Right lobe of liver (tissue), 4 donors: ENCODE results near the gene ATP11C.

Experiments used
- CTCF ChIP-seq, 4 donors: fragments of 200-600 bp in 3 of 4; fragments of 450-650 bp in 1 of 4; IDR thresholded peaks; one replicate each; pipeline versions ENCODE4 v1.5.1 to v1.8.0; 2016 to 2022; ENCODE audit warnings: antibody characterized with exemption in 4 of 4, mild to moderate bottlenecking in 2 of 4
- POLR2A ChIP-seq: fragments of 450-650 bp; IDR thresholded peaks from one replicate; pipeline ENCODE4 v1.6.1; 2017; ENCODE audit warnings: antibody characterized with exemption, mild to moderate bottlenecking
- donor health status: DM: no; HTN: no; CAD: no.
- donor health status: DM: no; HTN: no; CAD: no.
- donor health status: DM: no; HTN: yes; CAD: no.

GRCh38 chrX:139924696-139925095, 8.2 kb downstream of the ATP11C start:
- no peak for TF ChIP-seq CTCF (IDR thresholded peaks at IDR 0.05)
- no peak for TF ChIP-seq POLR2A
